Tibial artery (tissue), 4 donors: ENCODE results near the gene FCGR1A.
"Not testable (repeated sequence)": the region's sequence is repeated elsewhere in the genome, so short reads cannot be mapped to it uniquely, and the experiment has no call there.

Experiments
- DNase-seq, 2 donors: peaks; one replicate each; pipeline ENCODE4 v3.0.0-alpha.2; 2019
- H3K27ac ChIP-seq, 2 donors: fragments of 200-600 bp; sonication (generic) in 1 of 2; 1 replicate in 1 of 2; 2 replicates in 1 of 2; pipeline ENCODE4 v1.5.1; 2018 to 2019; ENCODE audit warnings: mild to moderate bottlenecking in 1 of 2
- H3K27me3 ChIP-seq, 2 donors: fragments of 200-600 bp; sonication (generic) in 1 of 2; one replicate each; pipeline versions ENCODE4 v1.5.1 to v1.6.0; 2016 to 2019
- H3K36me3 ChIP-seq, 3 donors: fragments of 200-600 bp; sonication (generic) in 2 of 3; one replicate each; pipeline ENCODE4 v1.5.1; 2016 to 2019; ENCODE audit warnings: mild to moderate bottlenecking in 2 of 3
- H3K4me1 ChIP-seq, 4 donors: fragments of 200-600 bp; sonication (generic) in 2 of 4; 1 replicate in 3 of 4; 2 replicates in 1 of 4; pipeline ENCODE4 v1.5.1; 2016 to 2019
- H3K4me3 ChIP-seq, 2 donors: fragments of 200-600 bp; sonication (generic) in 1 of 2; 1 replicate in 1 of 2; 2 replicates in 1 of 2; pipeline ENCODE4 v1.5.1; 2018 to 2019; ENCODE audit warnings: mild to moderate bottlenecking in 2 of 2
- H3K9me3 ChIP-seq, 3 donors: fragments of 200-600 bp; sonication (generic) in 1 of 3; one replicate each; pipeline ENCODE4 v1.5.1; 2016 to 2019
- intact Hi-C: fragments of 100-400 bp; cut with DNase I; formaldehyde crosslinking; loops from one replicate; pipeline ENCODE4 v1.15.0; 2023; ENCODE audit warnings: low total_unique reads
- TF ChIP-seq, protein P1 (sequence below), 2 experiments: fragments of 200-600 bp in 1 of 2; fragments of 450-650 bp in 1 of 2; IDR thresholded peaks; one replicate each; pipeline ENCODE4 v1.5.1; 2017 to 2019; ENCODE audit warnings: antibody characterized with exemption in 2 of 2, mild to moderate bottlenecking in 1 of 2, moderate library complexity in 1 of 2

FCGR1A gene

GRCh38 chr1:149811890-149812829, 29.7 kb downstream of the FCGR1A start:
- H3K27me3 ChIP-seq, H3K36me3 ChIP-seq, H3K4me1 ChIP-seq, intact Hi-C loops, H3K9me3 ChIP-seq: not testable (repeated sequence)
- TF ChIP-seq, protein P1, sequence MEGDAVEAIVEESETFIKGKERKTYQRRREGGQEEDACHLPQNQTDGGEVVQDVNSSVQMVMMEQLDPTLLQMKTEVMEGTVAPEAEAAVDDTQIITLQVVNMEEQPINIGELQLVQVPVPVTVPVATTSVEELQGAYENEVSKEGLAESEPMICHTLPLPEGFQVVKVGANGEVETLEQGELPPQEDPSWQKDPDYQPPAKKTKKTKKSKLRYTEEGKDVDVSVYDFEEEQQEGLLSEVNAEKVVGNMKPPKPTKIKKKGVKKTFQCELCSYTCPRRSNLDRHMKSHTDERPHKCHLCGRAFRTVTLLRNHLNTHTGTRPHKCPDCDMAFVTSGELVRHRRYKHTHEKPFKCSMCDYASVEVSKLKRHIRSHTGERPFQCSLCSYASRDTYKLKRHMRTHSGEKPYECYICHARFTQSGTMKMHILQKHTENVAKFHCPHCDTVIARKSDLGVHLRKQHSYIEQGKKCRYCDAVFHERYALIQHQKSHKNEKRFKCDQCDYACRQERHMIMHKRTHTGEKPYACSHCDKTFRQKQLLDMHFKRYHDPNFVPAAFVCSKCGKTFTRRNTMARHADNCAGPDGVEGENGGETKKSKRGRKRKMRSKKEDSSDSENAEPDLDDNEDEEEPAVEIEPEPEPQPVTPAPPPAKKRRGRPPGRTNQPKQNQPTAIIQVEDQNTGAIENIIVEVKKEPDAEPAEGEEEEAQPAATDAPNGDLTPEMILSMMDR (IDR thresholded peaks at IDR 0.05): peak in 1 of 2 experiments; percentile 14
- Histone ChIP-seq H3K4me3 (peak overlapping the region; percentile 65 to 67), H3K27ac (peak overlapping the region; percentile 88 to 91)
- DNase-seq: peak; percentile 88 to 90

DNA sequence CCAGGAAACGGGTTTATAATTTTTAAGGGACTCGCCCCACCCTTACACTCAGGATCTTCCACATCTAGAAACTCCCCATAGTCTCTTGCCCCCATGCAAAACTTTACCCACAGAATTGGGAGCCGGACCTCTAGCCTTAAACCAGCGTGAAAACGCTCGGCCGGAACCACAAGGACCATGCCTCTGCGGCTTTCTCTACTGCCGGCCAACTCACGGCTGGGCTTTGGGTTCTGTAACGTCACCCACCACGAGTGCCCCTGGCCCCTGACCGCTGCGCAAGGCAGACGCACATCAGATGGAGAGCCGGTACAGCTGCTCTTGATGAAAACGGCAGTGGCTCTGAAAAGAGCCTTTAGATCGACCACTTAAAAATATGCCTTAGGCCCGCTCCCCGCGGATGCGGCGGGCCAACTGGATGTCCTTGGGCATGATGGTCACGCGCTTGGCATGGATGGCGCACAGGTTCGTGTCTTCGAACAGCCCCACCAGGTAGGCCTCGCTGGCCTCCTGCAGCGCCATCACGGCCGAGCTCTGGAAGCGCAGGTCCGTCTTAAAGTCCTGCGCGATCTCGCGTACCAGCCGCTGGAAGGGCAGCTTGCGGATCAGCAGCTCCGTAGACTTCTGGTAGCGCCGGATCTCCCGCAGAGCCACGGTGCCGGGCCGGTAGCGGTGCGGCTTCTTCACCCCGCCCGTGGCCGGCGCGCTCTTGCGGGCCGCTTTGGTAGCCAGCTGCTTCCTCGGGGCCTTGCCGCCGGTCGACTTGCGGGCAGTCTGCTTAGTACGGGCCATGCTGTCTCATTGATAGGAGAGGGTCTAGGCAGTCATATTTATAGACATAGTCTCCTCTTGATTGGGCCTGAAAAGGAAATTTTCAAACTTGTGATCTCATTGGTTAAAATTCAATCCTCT, 30.7 kb downstream of the FCGR1A start:
- H3K27ac ChIP-seq: peak overlapping the region; percentile 88 to 91

GRCh38 chr1:149820387-149820786, 37.9 kb downstream of the FCGR1A start:
- H3K36me3 ChIP-seq, H3K27me3 ChIP-seq, intact Hi-C loops, H3K9me3 ChIP-seq, DNase-seq, H3K4me1 ChIP-seq, H3K27ac ChIP-seq, H3K4me3 ChIP-seq: not testable (repeated sequence)

More for the DNA sequence above, 30.7 kb downstream of the FCGR1A start:
- intact Hi-C loops, H3K9me3 ChIP-seq, H3K4me1 ChIP-seq, H3K36me3 ChIP-seq, H3K27me3 ChIP-seq: not testable (repeated sequence)
- H3K4me3 ChIP-seq: peak overlapping the region; percentile 65 to 67
- DNase-seq: peak; percentile 30 to 76

GRCh38 chr1:149826555-149826954, 44.1 kb downstream of the FCGR1A start:
- H3K27me3 ChIP-seq, H3K36me3 ChIP-seq, H3K27ac ChIP-seq, H3K4me1 ChIP-seq, H3K9me3 ChIP-seq, DNase-seq, H3K4me3 ChIP-seq, intact Hi-C loops: not testable (repeated sequence)

- H3K4me1 ChIP-seq, H3K36me3 ChIP-seq, H3K4me3 ChIP-seq, H3K27me3 ChIP-seq, intact Hi-C loops, H3K9me3 ChIP-seq, DNase-seq, H3K27ac ChIP-seq: not testable (repeated sequence)
Measured at GRCh38 chr1:149831764-149832315, 49.3 kb downstream of the FCGR1A start.

- H3K27me3 ChIP-seq, H3K9me3 ChIP-seq, H3K4me1 ChIP-seq, intact Hi-C loops, H3K36me3 ChIP-seq, DNase-seq, H3K27ac ChIP-seq, H3K4me3 ChIP-seq: not testable (repeated sequence)
Measured at GRCh38 chr1:149832316-149833126, 50.0 kb downstream of the FCGR1A start.

DNA sequence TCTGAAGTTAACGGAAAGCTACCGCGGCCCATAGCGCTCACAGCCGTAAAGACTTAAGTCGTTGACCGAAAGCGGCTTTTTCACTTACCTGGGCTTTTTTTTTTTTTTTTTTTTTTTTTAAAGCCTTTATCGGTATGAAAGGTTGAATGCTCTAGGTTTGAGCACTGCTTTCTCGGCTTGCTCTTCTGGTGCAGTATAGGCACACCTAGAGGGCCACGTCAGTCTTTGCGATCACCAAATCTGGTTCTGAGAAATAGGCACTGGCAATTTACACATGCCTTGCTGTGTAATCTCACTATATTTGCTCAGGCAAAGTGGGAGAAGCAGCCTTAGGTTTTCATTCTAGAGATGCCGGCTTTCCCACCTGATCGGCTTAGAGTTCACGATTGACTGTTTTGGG, 50.6 kb downstream of the FCGR1A start:
- intact Hi-C loops, DNase-seq, H3K4me3 ChIP-seq, H3K9me3 ChIP-seq, H3K27me3 ChIP-seq, H3K36me3 ChIP-seq, H3K4me1 ChIP-seq, H3K27ac ChIP-seq: not testable (repeated sequence)

DNA sequence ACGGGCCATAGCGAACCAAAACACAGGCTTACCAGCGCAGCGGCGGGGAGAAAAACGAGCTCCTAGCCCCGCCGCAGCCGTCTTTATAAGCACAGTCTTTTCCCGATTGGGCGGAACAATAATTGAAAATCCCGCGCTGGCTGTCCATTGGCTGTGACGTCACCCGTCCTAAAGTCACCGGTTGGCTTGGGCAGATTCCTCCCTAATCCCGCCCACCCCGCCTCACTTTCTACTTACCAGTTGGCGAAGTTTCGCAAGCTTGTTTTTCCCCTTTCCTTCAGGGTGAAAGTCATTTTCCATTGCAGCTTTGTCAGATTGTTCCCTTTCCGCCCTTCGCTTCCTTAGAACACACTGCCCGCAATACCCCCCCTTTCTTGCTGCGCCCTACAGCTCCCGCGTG, 58.7 kb downstream of the FCGR1A start:
- H3K4me1 ChIP-seq: peaks cover 0 to 26% (median 17%) of the 10 kb centered on the region in 4 donors
- H3K4me3 ChIP-seq, H3K36me3 ChIP-seq, H3K27me3 ChIP-seq, intact Hi-C loops, DNase-seq, H3K9me3 ChIP-seq, H3K27ac ChIP-seq: not testable (repeated sequence)
